OCI-LY3 (cell line): Measurements from ENCODE around the gene NPEPL1.

Source experiments
- CTCF ChIP-seq: fragments of 200-600, 300-600 bp; sonication (generic); IDR thresholded peaks from 2 replicates; pipeline ENCODE4 v1.5.1; 2014; ENCODE audit warnings: antibody characterized with exemption, low read length, low read depth
- EZH2phosphoT487 ChIP-seq: fragments of 200-600 bp; shearing (Covaris generic); IDR thresholded peaks from 2 replicates; pipeline ENCODE4 v1.6.1; 2018; ENCODE audit warnings: antibody characterized with exemption, mixed run types, low read depth

GRCh38 chr20:58760856-58761255, 68.3 kb downstream of the NPEPL1 start:
- TF ChIP-seq CTCF (no peak), EZH2phosphoT487 (no peak)
